Fibroblast of pulmonary artery (primary cell): ENCODE measurements around the gene FLT1.

Experiments used
- DNase-seq: peaks from one replicate; pipeline ENCODE4 v3.0.0-alpha.2; 2010; ENCODE audit warnings: low read depth
- H3K4me3 ChIP-seq: replicated peaks from 2 replicates; pipeline ENCODE4 v1.5.1; 2011; ENCODE audit warnings: low read depth, mild to moderate bottlenecking, control low read depth, low read length, moderate library complexity
- TF ChIP-seq, protein P1 (sequence below): IDR thresholded peaks from 2 replicates; pipeline ENCODE4 v1.5.1; 2011; ENCODE audit warnings: mild to moderate bottlenecking, control low read depth, low read length, inconsistent platforms; ENCODE audit errors: missing control alignments

The FLT1 gene

DNA sequence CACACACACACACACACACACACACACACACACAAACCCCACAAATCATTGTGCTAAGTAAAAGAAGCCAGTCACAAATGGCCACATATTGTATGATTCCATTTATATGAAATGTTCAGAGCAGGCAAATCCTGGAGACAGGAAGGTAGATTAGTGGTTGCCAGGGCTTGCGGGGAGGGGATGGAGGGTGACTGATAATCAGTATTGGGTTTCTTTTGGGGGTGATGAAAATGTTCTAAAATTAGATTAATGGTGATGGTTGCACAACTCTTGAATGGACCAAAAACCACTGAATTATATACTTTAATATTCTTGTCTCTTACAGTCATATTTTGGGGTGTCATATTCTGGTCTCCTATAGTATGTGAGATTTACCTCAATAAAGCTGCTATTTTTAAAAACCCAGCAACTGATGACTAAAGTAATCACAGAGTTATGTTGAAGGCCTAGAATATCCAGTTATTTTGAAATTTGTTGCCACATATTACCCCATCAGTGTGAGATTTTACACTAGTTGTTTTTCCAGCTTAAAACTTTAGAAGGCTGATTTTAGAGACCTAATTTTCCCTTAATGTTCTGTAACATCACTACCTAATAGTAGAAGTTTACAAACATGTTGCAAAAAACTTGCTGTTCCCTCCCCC is 20.3 kb downstream of the FLT1 start:
- peak; percentile 66 for DNase-seq
- TF ChIP-seq, protein P1, sequence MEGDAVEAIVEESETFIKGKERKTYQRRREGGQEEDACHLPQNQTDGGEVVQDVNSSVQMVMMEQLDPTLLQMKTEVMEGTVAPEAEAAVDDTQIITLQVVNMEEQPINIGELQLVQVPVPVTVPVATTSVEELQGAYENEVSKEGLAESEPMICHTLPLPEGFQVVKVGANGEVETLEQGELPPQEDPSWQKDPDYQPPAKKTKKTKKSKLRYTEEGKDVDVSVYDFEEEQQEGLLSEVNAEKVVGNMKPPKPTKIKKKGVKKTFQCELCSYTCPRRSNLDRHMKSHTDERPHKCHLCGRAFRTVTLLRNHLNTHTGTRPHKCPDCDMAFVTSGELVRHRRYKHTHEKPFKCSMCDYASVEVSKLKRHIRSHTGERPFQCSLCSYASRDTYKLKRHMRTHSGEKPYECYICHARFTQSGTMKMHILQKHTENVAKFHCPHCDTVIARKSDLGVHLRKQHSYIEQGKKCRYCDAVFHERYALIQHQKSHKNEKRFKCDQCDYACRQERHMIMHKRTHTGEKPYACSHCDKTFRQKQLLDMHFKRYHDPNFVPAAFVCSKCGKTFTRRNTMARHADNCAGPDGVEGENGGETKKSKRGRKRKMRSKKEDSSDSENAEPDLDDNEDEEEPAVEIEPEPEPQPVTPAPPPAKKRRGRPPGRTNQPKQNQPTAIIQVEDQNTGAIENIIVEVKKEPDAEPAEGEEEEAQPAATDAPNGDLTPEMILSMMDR = no peak

DNA sequence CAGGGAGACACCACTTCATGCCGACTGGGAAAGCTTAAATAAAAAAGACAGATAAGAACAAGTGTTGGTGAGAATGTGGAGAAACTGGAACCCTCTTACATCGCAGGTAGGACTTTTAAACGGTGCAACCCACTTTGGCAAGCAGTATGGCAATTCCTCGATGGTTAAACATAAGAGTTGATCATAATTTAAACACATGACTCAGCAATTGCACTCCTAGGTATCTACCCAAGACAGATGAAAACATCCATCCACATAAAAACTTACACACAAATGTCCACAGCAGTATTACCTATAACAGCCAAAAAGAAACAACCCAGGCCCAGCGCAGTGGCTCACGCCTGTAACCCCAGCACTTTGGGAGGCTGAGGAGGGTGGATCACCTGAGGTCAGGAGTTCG is 21.9 kb downstream of the FLT1 start:
- H3K4me3 ChIP-seq = no peak overlapping the region
- TF ChIP-seq, protein P1 = no peak
- DNase-seq = no peak

More for the DNA sequence above, 20.3 kb downstream of the FLT1 start:
- H3K4me3 ChIP-seq = no peak overlapping the region

- no peak overlapping the region for H3K4me3 ChIP-seq
- no peak for DNase-seq
- TF ChIP-seq, protein P1 = no peak
These were observed 23.5 kb downstream of the FLT1 start for GRCh38 chr13:28471421-28471820.

DNA sequence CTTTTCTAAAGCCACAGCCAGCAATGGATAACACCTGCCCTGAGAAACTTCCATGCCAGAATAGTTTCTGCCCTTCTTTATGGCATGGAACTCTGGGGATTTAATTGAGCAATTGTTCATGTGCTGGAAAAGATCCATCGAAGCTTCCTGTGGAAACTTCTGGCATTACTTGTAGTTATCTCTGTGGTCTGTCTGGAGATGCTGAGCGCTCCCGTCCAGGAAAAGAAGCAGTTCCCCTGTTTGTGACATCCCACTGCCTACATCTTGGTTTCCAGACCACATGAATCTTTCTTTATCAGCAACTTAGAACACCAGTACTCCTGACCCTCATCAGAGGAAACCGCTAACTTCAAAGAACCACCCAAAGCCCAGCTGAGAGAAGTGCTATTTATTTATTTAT is 24.6 kb downstream of the FLT1 start:
- TF ChIP-seq, protein P1 = no peak
- DNase-seq = peak; percentile 80
- H3K4me3 ChIP-seq = no peak overlapping the region

DNA sequence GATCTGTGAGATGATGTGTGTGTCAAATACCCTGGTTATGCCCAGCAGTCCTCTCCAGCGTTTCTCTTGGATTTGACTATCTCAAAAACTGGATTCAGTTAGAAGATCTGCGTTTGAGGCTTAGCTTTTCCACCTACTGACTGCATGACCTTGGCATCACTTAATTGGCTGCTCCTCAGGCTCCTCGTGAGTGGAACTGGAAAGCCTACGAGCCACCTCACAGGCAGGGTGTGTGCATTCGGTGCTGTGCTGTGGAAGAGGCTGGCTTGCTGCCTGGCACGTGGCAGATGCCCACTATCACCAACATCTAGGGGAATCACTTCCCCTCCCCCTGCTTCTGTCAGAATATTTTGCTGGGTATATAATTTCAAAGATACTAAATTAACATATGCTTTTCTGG is 25.6 kb downstream of the FLT1 start:
- H3K4me3 ChIP-seq = no peak overlapping the region
- TF ChIP-seq, protein P1 = no peak
- no peak for DNase-seq

DNA sequence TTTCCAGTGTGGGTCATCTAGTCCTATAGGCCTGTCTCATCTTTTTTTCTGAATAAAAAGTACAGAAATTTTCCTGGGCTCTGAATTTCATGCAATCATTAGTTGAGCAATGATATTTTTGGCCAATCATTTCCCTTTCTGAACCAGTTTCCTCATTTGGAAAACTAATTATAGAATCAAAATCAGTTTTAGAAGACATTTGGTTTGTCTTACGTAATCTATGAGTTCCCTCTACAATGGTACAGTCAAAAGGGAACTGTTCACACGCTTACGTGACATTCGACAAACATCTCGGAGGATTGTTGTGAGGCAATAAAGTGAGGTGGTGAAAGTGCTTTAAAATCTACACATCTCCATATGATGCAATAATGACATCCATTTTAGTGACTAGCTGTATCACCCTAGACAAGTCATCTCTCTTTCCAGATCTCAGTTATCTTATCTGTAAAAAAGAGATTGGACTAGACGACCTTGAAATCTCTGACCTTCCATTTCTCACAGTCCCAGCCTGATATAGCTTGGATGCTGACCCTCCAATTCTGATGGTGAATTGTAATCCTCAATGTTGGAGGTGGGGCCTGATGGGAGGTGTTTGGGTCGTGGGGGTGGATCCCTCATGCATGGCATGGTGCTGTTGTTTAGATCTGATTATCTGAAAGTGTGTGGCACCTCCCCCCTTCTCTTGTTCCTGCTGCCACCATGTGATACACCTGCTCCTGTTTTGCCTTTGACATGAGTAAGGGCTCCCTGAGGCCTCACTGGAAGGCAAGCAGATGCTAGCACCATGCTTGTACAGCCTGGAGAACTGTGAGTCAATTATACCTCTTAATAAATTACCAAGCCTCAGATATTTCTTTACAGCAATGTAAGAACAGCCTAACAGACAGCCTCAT is 26.7 kb downstream of the FLT1 start:
- TF ChIP-seq, protein P1 = no peak
- no peak overlapping the region for H3K4me3 ChIP-seq
- DNase-seq = no peak

- no peak overlapping the region for H3K4me3 ChIP-seq
- TF ChIP-seq, protein P1 = no peak
- DNase-seq = peak; percentile 44
These were observed 27.9 kb downstream of the FLT1 start for GRCh38 chr13:28467034-28467433.
